Islet of Langerhans (tissue), 1 donor: ENCODE results near the gene KLHL4.
"Not testable (repeated sequence)": the region's sequence is repeated elsewhere in the genome, so short reads cannot be mapped to it uniquely, and the experiment has no call there.

Source experiments
- FAIRE-seq: peaks from one replicate; lab custom pipeline; 2011; peaks lifted over from hg19 to GRCh38; lab: Jason Lieb, UNC

The KLHL4 gene

DNA sequence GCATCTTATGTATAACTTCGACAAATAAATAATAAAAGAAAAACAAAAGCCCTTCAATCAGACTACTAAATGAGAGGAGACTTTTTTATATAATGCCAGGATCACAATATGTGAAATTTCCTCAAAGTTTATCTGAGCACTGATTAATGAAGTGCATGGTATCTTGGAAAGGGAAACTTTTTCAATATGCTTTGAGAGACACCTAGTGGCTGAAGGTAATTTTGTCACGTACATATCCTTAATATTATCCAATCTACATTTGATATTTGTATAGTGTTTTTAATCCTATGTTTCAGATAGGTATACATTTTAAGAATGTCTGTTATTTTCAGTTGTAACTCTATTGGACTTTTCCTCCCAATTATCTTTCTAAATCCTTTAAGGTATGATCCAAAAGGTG lies 146.8 kb downstream of the KLHL4 start:
- FAIRE-seq, result peak; percentile 97

DNA sequence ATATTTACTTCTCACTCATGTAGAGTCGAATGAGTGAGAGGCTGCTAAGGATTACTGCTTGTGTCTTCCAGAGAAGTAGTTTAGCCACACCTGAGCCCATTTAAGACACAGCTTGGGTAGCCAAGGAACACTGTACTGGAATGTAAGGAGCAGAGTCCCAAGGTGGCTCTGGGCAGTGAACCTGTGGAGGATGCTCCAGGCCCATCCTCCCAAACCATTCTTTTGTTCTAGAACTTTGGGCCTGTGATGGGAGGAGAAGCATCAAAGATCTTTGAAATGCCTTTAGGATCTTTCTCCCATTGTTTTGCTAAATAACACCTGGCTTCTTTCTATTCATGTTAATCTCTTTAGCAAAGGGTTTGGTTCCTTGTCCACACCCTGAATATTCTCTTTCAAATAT lies 162.2 kb downstream of the KLHL4 start:
- FAIRE-seq, result no peak

DNA sequence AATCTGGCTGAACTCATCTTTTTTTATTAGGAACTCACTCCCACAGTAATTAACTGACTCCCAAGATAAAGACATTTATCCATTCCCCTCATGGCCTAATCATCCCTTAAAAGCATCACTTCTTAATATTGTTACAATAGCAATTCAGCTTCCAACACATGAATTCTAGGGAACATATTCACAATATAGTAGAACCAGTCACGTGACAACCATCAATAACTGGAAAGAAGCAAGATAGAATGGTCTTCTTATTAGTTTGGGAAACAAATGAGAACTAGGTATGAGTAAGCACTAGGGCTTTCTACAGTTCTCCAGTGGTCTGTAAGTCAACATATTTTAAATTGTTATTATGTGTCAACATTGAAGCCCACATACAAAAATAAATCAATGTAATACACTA lies 170.1 kb downstream of the KLHL4 start:
- no peak for FAIRE-seq

DNA sequence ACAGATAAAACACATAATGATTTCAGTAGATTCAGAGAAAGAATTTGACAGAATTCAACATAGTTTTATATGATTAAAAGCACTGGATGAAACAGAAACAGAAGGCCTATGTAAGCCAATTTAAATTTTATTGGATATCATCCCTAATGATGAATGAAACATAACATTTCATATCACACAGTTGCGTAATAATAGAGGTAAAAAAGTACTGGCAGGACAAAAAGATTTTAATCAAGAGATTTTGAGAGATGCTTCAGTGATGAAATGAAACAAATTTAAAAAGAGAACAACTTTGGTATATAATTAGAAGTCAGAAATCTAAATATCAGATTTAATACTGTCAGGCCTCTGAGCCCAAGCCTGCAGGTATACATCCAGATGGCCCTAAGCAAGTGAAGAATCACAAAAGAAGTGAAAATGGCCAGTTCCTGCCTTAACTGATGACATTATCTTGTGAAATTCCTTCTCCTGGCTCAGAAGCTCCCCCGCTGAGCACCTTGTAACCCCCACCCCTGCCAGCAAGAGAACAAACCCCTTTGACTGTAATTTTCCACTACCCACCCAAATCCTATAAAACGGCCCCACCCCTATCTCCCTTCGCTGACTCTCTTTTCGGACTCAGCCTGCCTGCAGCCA lies 170.6 kb downstream of the KLHL4 start:
- not testable (repeated sequence) for FAIRE-seq

DNA sequence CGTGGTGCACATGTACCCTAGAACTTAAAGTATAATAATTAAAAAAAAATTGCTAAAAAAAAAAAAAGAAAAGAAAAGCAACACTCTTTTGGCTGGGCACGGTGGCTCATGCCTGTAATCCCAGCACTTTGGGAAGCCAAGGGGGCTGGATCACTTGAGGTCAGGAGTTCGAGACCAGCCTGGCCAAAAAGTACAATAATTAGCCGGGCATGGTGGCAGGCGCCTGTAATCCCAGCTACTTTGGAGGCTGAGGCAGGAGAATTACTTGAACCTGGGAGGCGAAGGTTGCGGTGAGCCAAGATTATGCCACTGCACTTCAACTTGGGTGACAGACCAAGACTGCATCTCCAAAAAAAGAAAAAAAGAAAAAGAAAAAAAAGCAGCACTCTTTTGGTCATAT lies 171.6 kb downstream of the KLHL4 start:
- FAIRE-seq, result not testable (repeated sequence)

DNA sequence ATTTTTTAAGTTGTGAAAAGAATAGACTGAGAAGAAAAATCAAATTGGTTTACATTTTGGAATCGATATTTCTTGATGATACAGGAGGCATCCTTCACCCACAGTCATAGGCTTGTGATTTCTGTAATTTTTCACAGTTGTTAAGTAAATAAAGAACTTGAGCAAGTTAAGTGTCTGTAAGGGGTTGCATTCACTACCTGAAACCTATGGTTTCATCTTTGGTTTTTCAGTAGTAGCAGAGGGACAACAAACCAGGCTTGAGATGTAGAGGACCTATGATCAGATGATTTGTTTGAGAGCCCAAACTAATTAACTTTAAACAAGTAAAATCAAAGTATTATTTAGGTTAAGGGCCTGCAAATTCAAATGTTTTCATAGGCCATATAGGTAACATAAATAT lies 175.6 kb downstream of the KLHL4 start:
- FAIRE-seq, result no peak

DNA sequence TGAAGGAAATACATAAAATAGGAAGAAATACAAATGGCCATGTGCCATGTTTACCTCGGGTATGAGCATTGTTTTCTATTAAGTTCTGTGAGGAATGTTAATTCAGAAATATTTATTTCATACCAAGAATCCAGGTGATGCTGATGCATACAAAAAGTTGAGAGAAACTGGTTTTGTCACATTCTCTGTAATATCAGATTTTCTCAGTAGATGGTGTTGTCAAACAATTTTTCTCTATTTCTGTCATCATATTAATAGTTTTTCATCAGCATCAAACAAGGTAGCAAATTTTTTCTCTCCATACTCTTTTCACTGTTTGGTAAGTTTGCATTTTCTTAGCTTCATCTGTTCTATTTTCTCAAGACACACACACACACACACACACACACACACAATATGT lies 179.8 kb downstream of the KLHL4 start:
- no peak for FAIRE-seq

DNA sequence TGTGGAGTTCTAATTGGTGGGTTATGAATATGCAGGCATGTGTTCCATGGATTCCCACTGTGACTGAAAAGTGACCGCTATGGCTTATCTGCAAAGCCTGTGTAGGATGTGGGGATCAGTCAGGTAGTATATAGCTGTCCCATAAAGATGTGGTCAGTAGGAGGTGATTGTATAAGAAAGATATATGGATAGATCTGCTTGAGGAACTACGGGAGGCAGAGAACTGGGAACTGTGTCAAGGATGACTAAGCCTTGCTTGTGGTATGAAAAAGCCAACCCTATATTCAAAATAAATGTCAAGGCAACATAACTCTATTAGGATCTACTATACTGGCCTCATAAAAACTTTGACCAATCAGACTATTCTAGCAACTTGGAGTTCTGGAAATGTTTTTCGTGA lies 185.2 kb downstream of the KLHL4 start:
- FAIRE-seq, result no peak

DNA sequence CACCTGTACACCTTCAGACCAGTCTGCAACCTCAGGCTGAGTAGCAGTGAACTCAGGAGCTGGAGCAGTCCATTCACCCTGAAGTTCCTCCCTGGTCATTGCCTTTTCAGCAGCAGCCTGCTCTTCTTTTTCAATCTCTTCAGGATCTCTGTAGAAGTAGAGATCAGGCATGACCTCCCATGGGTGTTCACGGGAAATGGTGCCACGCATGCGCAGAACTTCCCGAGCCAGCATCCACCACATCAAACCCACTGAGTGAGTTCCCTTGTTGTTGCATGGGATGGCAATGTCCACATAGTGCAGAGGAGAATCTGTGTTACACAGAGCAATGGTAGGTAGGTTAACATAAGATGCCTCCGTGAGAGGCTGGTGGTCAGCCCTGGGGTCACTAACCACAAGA lies 185.9 kb downstream of the KLHL4 start:
- FAIRE-seq, result not testable (repeated sequence)

DNA sequence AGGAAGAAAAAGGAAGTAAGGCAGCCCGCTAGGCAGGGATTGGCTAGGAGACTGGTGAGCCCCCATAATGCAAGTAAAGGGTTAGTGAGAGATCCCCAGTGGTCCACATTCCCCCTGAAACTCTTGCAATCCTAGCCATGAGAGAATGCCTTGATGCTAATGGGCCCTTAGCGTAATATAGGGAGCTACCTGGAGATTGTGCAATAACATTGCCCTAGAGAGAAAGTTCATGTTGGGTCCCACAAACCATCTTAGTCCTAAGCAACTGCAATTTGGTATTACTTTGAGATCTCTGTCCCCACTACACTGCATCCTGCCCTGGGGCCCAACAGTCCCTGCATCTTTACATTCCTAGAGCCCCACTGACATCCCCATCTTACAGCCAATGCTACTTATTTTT lies 188.5 kb downstream of the KLHL4 start:
- FAIRE-seq, result no peak

DNA sequence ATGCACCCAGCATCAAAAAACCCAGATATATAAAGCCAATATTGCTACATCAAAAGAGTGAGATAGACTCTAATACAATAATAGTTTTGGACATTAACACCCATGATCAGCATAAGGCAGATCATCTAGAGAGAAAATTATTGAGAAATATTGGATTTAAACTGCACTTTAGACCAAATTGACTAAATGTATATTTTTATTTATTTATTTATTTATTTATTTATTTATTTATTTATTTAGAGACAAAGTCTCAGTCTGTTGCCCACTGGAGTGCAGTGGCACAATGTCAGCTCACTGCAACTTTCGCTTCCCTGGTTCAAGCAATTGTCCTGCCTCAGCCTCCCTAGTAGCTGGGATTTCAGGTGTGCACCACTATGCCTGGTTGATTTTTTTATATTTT lies 193.0 kb downstream of the KLHL4 start:
- FAIRE-seq, result no peak
